Neural cell (in vitro differentiated cells): ENCODE results near the gene THOC2. TPM values are rescaled to one million over a fixed set of nuclear protein-coding genes. Genes with fewer than 3 reads are reported as not detected.

Source experiments
- H2AFZ ChIP-seq: fragments of 200-600, 300-800 bp; sonication (generic), shearing (Covaris generic); 2 replicates; pipeline ENCODE4 v1.6.0; 2014; ENCODE audit warnings: low read depth, mild to moderate bottlenecking, antibody characterized with exemption, low read length, moderate library complexity
- H3F3A ChIP-seq: fragments of 200-600 bp; shearing (Covaris generic); 2 replicates; pipeline ENCODE4 v1.6.1; 2016; ENCODE audit warnings: mild to moderate bottlenecking, moderate library complexity, mixed read lengths, antibody characterized with exemption, low read length; ENCODE audit not compliant: insufficient read depth, poor library complexity, severe bottlenecking
- H3K27ac ChIP-seq: fragments of 200-600, 300-800 bp; sonication (generic), shearing (Covaris generic); 2 replicates; pipeline ENCODE4 v1.5.1; 2014; ENCODE audit warnings: mild to moderate bottlenecking, low read length, moderate library complexity
- H3K27me3 ChIP-seq: fragments of 300-800, 200-600 bp; sonication (generic), shearing (Covaris generic); 2 replicates; pipeline ENCODE4 v1.6.0; 2014; ENCODE audit warnings: mild to moderate bottlenecking, low read depth, low read length, moderate library complexity; ENCODE audit not compliant: insufficient read depth
- H3K36me3 ChIP-seq: fragments of 300-800, 200-600 bp; sonication (generic), shearing (Covaris generic); 2 replicates; pipeline ENCODE4 v1.5.1; 2014; ENCODE audit warnings: mild to moderate bottlenecking, antibody characterized with exemption, low read length, moderate library complexity; ENCODE audit not compliant: insufficient read depth
- H3K4me2 ChIP-seq: fragments of 300-800, 200-600 bp; sonication (generic), shearing (Covaris generic); 2 replicates; pipeline ENCODE4 v1.6.0; 2014; ENCODE audit warnings: mild to moderate bottlenecking, low read length
- H3K4me3 ChIP-seq: fragments of 300-800, 200-600 bp; sonication (generic), shearing (Covaris generic); 2 replicates; pipeline ENCODE4 v1.5.1; 2014; ENCODE audit warnings: mild to moderate bottlenecking, low read length, moderate library complexity
- H3K79me2 ChIP-seq: fragments of 200-600 bp; shearing (Covaris generic); replicated peaks from 2 replicates; pipeline ENCODE4 v1.6.0; 2014; ENCODE audit warnings: mild to moderate bottlenecking, low read length, moderate library complexity; ENCODE audit not compliant: insufficient read depth
- H3K9ac ChIP-seq: fragments of 300-800, 200-600 bp; sonication (generic), shearing (Covaris generic); 2 replicates; pipeline ENCODE4 v1.6.1; 2016; ENCODE audit warnings: mild to moderate bottlenecking, low read length, mixed read lengths
- H3K9me2 ChIP-seq: fragments of 200-600 bp; shearing (Covaris generic); 2 replicates; pipeline ENCODE4 v1.6.1; 2016; ENCODE audit warnings: mild to moderate bottlenecking, low read length, mixed read lengths; ENCODE audit not compliant: insufficient read depth
- H3K9me3 ChIP-seq: fragments of 200-600, 300-800 bp; sonication (generic), shearing (Covaris generic); 2 replicates; pipeline ENCODE4 v1.6.1; 2016; ENCODE audit warnings: mild to moderate bottlenecking, mixed run types, low read length, moderate library complexity, mixed read lengths
- H4K20me1 ChIP-seq: fragments of 200-600 bp; shearing (Covaris generic); 2 replicates; pipeline ENCODE4 v1.6.1; 2016; ENCODE audit warnings: mild to moderate bottlenecking, mixed run types; ENCODE audit not compliant: insufficient read depth
- EP300 ChIP-seq: fragments of 450-650 bp; conservative IDR thresholded peaks from 2 replicates; pipeline ENCODE4 v1.6.1; 2014; ENCODE audit warnings: antibody characterized with exemption, mild to moderate bottlenecking, moderate library complexity; ENCODE audit not compliant: poor library complexity, severe bottlenecking
- EZH2 ChIP-seq: fragments of 200-600, 300-800 bp; shearing (Covaris generic), sonication (generic); IDR thresholded peaks from 2 replicates; pipeline ENCODE4 v1.6.1; 2014; ENCODE audit warnings: antibody characterized with exemption, low read length, borderline replicate concordance, mild to moderate bottlenecking; ENCODE audit not compliant: insufficient read depth, poor library complexity, severe bottlenecking
- MXI1 ChIP-seq: fragments of 450-650 bp; conservative IDR thresholded peaks from 2 replicates; pipeline ENCODE4 v1.6.1; 2014; ENCODE audit warnings: antibody characterized with exemption, mild to moderate bottlenecking; ENCODE audit not compliant: poor library complexity, severe bottlenecking
- POLR2AphosphoS5 ChIP-seq: IDR thresholded peaks from 2 replicates; pipeline ENCODE4 v1.6.1; 2012
- RAD21 ChIP-seq: fragments of 450-650 bp; conservative IDR thresholded peaks from 2 replicates; pipeline ENCODE4 v1.6.1; 2014; ENCODE audit warnings: antibody characterized with exemption, mild to moderate bottlenecking, moderate library complexity
- SMC3 ChIP-seq: fragments of 450-650 bp; conservative IDR thresholded peaks from 2 replicates; pipeline ENCODE4 v1.6.1; 2014; ENCODE audit warnings: antibody characterized with exemption, mild to moderate bottlenecking, moderate library complexity; ENCODE audit not compliant: poor library complexity
- TAF1 ChIP-seq: IDR thresholded peaks from 2 replicates; pipeline ENCODE4 v1.6.1; 2012; ENCODE audit warnings: low read depth
- polyA plus RNA-seq: library from polyadenylated mRNA; depleted of rRNA; stranded (reverse); fragments of >200 nt; gene quantifications from 2 replicates; pipeline ENCODE4 v1.2.3, GENCODE V29; 2014
- TF ChIP-seq, protein P1 (sequence below): IDR thresholded peaks from 2 replicates; pipeline ENCODE4 v1.6.1; 2012; ENCODE audit warnings: borderline replicate concordance
- TF ChIP-seq, protein P2 (sequence below): fragments of 450-650 bp; IDR thresholded peaks from 2 replicates; pipeline ENCODE4 v1.5.1; 2014; ENCODE audit warnings: antibody characterized with exemption, mild to moderate bottlenecking, moderate library complexity; ENCODE audit not compliant: poor library complexity, severe bottlenecking

THOC2 gene
- polyA plus RNA-seq, 1 donor from 2014 or later, result 95.4 TPM

DNA sequence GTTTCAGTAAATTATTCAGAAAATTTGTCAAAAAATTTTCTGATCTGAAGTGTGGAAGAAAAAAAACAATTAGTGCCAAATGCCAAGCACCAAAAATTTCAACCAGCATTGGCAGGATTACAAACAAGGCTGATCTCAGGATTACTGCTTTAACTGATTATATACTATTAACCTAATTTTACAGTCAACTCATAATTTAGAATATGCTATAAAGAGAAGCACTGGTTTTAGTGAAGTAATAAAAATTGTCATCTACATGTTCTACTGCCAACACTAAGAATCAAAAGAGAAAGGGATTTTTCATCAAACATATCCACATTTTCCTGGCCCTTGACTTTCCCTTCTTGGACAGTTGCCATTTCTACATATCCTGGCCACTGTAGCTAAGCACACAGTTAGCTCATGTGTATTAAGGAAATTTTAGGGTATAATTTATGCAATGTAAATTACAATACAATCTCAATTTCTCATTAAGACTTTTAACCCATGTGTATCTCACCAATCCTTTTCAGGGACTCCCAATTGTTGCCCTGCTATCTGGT, 33.8 kb downstream of the THOC2 start:
- TF ChIP-seq EZH2, result no peak
- TF ChIP-seq SMC3, result no peak
- TF ChIP-seq, protein P1, sequence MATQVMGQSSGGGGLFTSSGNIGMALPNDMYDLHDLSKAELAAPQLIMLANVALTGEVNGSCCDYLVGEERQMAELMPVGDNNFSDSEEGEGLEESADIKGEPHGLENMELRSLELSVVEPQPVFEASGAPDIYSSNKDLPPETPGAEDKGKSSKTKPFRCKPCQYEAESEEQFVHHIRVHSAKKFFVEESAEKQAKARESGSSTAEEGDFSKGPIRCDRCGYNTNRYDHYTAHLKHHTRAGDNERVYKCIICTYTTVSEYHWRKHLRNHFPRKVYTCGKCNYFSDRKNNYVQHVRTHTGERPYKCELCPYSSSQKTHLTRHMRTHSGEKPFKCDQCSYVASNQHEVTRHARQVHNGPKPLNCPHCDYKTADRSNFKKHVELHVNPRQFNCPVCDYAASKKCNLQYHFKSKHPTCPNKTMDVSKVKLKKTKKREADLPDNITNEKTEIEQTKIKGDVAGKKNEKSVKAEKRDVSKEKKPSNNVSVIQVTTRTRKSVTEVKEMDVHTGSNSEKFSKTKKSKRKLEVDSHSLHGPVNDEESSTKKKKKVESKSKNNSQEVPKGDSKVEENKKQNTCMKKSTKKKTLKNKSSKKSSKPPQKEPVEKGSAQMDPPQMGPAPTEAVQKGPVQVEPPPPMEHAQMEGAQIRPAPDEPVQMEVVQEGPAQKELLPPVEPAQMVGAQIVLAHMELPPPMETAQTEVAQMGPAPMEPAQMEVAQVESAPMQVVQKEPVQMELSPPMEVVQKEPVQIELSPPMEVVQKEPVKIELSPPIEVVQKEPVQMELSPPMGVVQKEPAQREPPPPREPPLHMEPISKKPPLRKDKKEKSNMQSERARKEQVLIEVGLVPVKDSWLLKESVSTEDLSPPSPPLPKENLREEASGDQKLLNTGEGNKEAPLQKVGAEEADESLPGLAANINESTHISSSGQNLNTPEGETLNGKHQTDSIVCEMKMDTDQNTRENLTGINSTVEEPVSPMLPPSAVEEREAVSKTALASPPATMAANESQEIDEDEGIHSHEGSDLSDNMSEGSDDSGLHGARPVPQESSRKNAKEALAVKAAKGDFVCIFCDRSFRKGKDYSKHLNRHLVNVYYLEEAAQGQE, result no peak
- TF ChIP-seq, protein P2, sequence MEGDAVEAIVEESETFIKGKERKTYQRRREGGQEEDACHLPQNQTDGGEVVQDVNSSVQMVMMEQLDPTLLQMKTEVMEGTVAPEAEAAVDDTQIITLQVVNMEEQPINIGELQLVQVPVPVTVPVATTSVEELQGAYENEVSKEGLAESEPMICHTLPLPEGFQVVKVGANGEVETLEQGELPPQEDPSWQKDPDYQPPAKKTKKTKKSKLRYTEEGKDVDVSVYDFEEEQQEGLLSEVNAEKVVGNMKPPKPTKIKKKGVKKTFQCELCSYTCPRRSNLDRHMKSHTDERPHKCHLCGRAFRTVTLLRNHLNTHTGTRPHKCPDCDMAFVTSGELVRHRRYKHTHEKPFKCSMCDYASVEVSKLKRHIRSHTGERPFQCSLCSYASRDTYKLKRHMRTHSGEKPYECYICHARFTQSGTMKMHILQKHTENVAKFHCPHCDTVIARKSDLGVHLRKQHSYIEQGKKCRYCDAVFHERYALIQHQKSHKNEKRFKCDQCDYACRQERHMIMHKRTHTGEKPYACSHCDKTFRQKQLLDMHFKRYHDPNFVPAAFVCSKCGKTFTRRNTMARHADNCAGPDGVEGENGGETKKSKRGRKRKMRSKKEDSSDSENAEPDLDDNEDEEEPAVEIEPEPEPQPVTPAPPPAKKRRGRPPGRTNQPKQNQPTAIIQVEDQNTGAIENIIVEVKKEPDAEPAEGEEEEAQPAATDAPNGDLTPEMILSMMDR, result no peak
- TF ChIP-seq POLR2AphosphoS5, result no peak
- TF ChIP-seq MXI1, result no peak
- no peak for TF ChIP-seq EP300
- no peak for TF ChIP-seq RAD21
- TF ChIP-seq TAF1, result no peak
- Histone ChIP-seq H3K9me2 (no peaks in the 10 kb centered on the region), H3K79me2 (no peaks in the 10 kb centered on the region), H3K4me2 (no peak overlapping the region), H3K36me3 (no peaks in the 10 kb centered on the region), H2AFZ (no peak overlapping the region), H3F3A (no peaks in the 10 kb centered on the region), H3K27ac (no peak overlapping the region), H3K9ac (no peak overlapping the region), H3K27me3 (no peaks in the 10 kb centered on the region), H4K20me1 (no peaks in the 10 kb centered on the region), H3K4me3 (no peak overlapping the region), H3K9me3 (no peaks in the 10 kb centered on the region)

- Histone ChIP-seq H3K27me3 (no peaks in the 10 kb centered on the region), H3F3A (no peaks in the 10 kb centered on the region), H3K9ac (no peak overlapping the region), H3K4me2 (no peak overlapping the region), H3K9me2 (no peaks in the 10 kb centered on the region), H3K79me2 (no peaks in the 10 kb centered on the region), H3K27ac (no peak overlapping the region), H3K36me3 (no peaks in the 10 kb centered on the region), H3K4me3 (no peak overlapping the region), H3K9me3 (no peaks in the 10 kb centered on the region), H2AFZ (no peak overlapping the region), H4K20me1 (no peaks in the 10 kb centered on the region)
- TF ChIP-seq, protein P1, result no peak
- TF ChIP-seq, protein P2, result no peak
- TF ChIP-seq EP300, result no peak
- TF ChIP-seq RAD21, result no peak
Observed at GRCh38 chrX:123696334-123696733, 36.5 kb downstream of the THOC2 start.
